KMS-11 (cell line): Measurements from ENCODE around the gene MAP3K21.

Source experiments
- H2AFZ ChIP-seq: fragments of 200-600 bp; sonication (generic); 2 replicates; pipeline ENCODE4 v1.6.1; 2016; ENCODE audit warnings: antibody characterized with exemption, mixed run types, low read depth
- H3K27ac ChIP-seq: fragments of 200-600 bp; sonication (generic); 2 replicates; pipeline ENCODE4 v1.6.1; 2016; ENCODE audit warnings: mild to moderate bottlenecking, mixed run types
- H3K27me3 ChIP-seq: fragments of 200-600 bp; sonication (generic); 2 replicates; pipeline ENCODE4 v1.6.1; 2017; ENCODE audit warnings: mild to moderate bottlenecking, low read depth, mixed run types, moderate library complexity; ENCODE audit not compliant: insufficient read depth
- H3K36me3 ChIP-seq: fragments of 200-600 bp; sonication (generic); 2 replicates; pipeline ENCODE4 v1.6.1; 2017; ENCODE audit warnings: mild to moderate bottlenecking, mixed run types; ENCODE audit not compliant: insufficient read depth
- H3K4me1 ChIP-seq: fragments of 200-600 bp; sonication (generic); 2 replicates; pipeline ENCODE4 v1.6.1; 2016; ENCODE audit warnings: mild to moderate bottlenecking, low read depth, mixed run types; ENCODE audit not compliant: poor library complexity, severe bottlenecking
- H3K4me2 ChIP-seq: fragments of 200-600 bp; sonication (generic); 2 replicates; pipeline ENCODE4 v1.7.0; 2016; ENCODE audit warnings: mild to moderate bottlenecking, mixed run types
- H3K4me3 ChIP-seq: fragments of 200-600 bp; sonication (generic); IDR thresholded peaks from 2 replicates; pipeline ENCODE4 v1.6.1; 2017; ENCODE audit warnings: low read depth, low read length, mixed read lengths; ENCODE audit not compliant: insufficient read depth
- H3K79me2 ChIP-seq: fragments of 200-600 bp; sonication (generic); 2 replicates; pipeline ENCODE4 v1.6.1; 2016; ENCODE audit warnings: low read depth, mixed run types; ENCODE audit not compliant: insufficient read depth
- H3K9ac ChIP-seq: fragments of 200-600 bp; sonication (generic); 2 replicates; pipeline ENCODE4 v1.6.1; 2016; ENCODE audit warnings: mild to moderate bottlenecking, mixed run types
- H4K20me1 ChIP-seq: fragments of 200-600 bp; sonication (generic); 2 replicates; pipeline ENCODE4 v1.6.1; 2016; ENCODE audit warnings: mild to moderate bottlenecking, mixed run types; ENCODE audit not compliant: insufficient read depth
- TF ChIP-seq, protein P1 (sequence below): fragments of 200-600 bp; sonication (generic); conservative IDR thresholded peaks from 2 replicates; pipeline ENCODE4 v1.6.1; 2017; ENCODE audit warnings: low read depth, mild to moderate bottlenecking, antibody characterized with exemption, low read length, moderate library complexity, mixed read lengths

MAP3K21 gene

DNA sequence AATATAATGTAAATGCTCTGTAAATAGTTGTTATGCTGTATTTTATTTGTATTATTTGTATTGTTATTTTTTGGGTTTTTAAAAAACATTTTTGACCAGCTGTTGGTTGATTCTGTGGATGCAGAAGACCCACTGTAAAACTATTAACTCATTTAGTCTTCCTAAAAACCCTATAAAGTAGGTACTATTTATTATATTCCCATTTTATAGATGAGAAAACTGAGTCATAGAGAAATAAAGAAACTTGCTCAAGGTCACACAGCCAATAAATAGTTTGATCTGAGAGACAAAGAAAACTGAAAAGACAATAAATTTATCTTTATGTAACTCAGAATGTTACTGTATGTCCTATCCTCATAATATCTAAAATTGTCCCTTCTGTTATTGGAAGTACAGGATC lies 1.2 kb upstream of the MAP3K21 start:
- H3K4me2 ChIP-seq: peak overlapping the region; percentile 79
- no peaks in the 10 kb centered on the region for H3K27me3 ChIP-seq
- H3K9ac ChIP-seq: no peak overlapping the region
- H2AFZ ChIP-seq: no peak overlapping the region
- no peak overlapping the region for H3K4me3 ChIP-seq
- no peaks in the 10 kb centered on the region; the same call in 1 of the 2 replicates for H3K79me2 ChIP-seq
- TF ChIP-seq, protein P1, sequence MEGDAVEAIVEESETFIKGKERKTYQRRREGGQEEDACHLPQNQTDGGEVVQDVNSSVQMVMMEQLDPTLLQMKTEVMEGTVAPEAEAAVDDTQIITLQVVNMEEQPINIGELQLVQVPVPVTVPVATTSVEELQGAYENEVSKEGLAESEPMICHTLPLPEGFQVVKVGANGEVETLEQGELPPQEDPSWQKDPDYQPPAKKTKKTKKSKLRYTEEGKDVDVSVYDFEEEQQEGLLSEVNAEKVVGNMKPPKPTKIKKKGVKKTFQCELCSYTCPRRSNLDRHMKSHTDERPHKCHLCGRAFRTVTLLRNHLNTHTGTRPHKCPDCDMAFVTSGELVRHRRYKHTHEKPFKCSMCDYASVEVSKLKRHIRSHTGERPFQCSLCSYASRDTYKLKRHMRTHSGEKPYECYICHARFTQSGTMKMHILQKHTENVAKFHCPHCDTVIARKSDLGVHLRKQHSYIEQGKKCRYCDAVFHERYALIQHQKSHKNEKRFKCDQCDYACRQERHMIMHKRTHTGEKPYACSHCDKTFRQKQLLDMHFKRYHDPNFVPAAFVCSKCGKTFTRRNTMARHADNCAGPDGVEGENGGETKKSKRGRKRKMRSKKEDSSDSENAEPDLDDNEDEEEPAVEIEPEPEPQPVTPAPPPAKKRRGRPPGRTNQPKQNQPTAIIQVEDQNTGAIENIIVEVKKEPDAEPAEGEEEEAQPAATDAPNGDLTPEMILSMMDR: no peak
- peaks cover 19% of the 10 kb centered on the region for H3K4me1 ChIP-seq
- no peaks in the 10 kb centered on the region for H4K20me1 ChIP-seq
- H3K27ac ChIP-seq: no peak overlapping the region
- no peaks in the 10 kb centered on the region for H3K36me3 ChIP-seq

DNA sequence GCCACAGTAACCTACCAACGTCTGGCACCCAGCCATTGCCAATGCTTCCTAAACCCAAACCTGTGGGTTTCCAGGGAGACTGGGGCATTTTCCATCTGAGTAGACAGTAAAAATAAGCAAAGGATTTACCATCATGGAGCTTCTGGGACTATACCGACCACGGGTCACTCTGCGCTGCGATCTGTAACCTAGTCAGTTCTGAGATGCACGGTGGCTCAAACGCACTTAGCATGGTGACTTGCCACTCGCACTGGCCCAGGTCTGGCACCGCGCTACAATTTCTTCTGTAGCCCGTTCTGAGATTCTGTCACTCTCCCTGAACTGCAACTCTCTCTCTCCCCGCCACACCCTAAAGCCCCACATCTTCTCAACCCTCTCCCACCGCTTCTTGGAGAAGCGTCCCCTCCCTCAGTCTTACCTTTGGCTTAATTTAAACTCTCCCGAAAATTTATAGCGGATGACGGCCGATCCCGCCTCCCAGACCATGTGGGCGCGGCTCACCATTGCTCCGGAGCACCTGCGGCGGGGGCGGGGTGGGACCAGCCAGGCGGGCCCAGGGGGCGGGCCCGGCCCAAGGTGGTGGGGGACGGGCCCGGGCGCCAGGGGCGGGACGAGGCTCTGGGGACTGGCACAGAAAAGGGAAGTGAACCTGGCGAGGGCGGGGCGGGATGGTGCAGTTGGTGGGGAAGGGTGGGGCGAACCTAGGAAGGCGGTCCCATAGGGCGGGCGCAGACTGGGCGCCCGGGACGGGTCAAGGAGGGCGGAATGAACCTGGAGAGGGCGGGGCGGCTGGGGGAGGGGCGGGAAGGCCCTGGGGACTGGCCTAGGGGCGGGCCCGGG lies 493 bp upstream of the MAP3K21 start:
- TF ChIP-seq, protein P1: no peak
- H3K4me3 ChIP-seq: peak overlapping the region; percentile 53
- peak overlapping the region; percentile 79 for H3K4me2 ChIP-seq
- H3K4me1 ChIP-seq: peaks cover 19% of the 10 kb centered on the region
- no peaks in the 10 kb centered on the region for H3K27me3 ChIP-seq
- peak overlapping the region; percentile 96 for H2AFZ ChIP-seq
- H3K36me3 ChIP-seq: no peaks in the 10 kb centered on the region
- H3K79me2 ChIP-seq: no peaks in the 10 kb centered on the region; the same call in 1 of the 2 replicates
- H4K20me1 ChIP-seq: no peaks in the 10 kb centered on the region
- H3K27ac ChIP-seq: 0 out of 2 replicates have a peak overlapping the region, but pooled peaks have one; percentile 1
- no peak overlapping the region; the same call in 1 of the 2 replicates for H3K9ac ChIP-seq

DNA sequence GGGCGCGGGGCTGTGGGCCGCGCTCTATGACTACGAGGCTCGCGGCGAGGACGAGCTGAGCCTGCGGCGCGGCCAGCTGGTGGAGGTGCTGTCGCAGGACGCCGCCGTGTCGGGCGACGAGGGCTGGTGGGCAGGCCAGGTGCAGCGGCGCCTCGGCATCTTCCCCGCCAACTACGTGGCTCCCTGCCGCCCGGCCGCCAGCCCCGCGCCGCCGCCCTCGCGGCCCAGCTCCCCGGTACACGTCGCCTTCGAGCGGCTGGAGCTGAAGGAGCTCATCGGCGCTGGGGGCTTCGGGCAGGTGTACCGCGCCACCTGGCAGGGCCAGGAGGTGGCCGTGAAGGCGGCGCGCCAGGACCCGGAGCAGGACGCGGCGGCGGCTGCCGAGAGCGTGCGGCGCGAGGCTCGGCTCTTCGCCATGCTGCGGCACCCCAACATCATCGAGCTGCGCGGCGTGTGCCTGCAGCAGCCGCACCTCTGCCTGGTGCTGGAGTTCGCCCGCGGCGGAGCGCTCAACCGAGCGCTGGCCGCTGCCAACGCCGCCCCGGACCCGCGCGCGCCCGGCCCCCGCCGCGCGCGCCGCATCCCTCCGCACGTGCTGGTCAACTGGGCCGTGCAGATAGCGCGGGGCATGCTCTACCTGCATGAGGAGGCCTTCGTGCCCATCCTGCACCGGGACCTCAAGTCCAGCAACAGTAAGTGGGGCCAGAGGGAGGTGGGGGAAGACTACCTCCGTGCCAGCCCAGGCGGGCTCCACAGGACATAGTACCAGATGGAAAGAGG lies 808 bp downstream of the MAP3K21 start:
- Histone ChIP-seq H3K4me2 (peak overlapping the region; percentile 95), H2AFZ (peak overlapping the region; percentile 87), H3K9ac (peak overlapping the region; percentile 72), H3K4me3 (peak overlapping the region; percentile 53), H3K27me3 (no peaks in the 10 kb centered on the region), H3K36me3 (no peaks in the 10 kb centered on the region), H3K79me2 (peaks cover 5% of the 10 kb centered on the region; the same call in 1 of the 2 replicates), H4K20me1 (no peaks in the 10 kb centered on the region), H3K4me1 (peaks cover 19% of the 10 kb centered on the region), H3K27ac (0 out of 2 replicates have a peak overlapping the region, but pooled peaks have one; percentile 8)
- TF ChIP-seq, protein P1: no peak

DNA sequence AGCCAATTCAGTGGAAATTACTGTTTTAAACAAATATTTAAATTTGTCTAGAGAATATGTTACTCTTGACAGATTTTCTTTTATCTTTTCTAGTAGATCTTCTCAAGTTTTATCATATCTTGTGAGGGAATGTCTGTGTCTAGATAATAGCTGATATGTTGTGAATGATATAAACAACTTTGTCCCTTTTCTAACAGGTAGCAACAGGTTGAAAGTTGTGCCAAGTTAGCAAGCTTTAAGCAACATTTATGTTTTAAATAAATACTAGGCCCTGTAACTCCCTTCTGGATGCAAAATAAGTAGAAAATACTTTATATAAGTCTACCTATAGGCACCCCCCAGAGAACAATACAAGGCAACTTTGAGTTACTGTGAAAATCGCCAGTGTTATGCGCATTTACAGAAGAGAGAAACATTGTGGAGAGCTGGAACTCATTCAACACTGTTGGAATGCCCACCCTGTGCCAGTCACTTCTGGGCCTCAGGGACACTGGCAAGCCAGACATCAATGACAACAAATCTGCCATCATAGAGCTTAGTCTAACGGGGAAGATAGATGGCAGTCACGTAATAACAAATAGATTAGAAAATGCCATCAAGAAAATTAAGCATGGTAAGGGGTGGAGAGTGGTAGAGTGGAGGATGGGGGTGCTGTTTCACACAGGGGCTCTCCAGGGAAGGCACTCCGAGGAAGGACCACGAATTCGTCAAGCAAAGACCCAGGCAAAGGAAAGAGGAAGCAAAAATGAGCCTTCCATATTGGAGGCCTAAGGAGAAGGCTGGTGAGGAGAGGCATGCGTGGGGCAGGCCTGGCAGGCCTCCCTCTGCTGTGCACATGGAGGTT lies 4.4 kb downstream of the MAP3K21 start:
- Histone ChIP-seq H3K27me3 (no peaks in the 10 kb centered on the region), H3K4me1 (peaks cover 14% of the 10 kb centered on the region), H3K9ac (no peak overlapping the region), H3K27ac (no peak overlapping the region), H3K4me2 (no peak overlapping the region), H3K36me3 (no peaks in the 10 kb centered on the region), H4K20me1 (no peaks in the 10 kb centered on the region), H2AFZ (no peak overlapping the region), H3K79me2 (peaks cover 5% of the 10 kb centered on the region; the same call in 1 of the 2 replicates), H3K4me3 (no peak overlapping the region)
- TF ChIP-seq, protein P1: no peak
